GM19025 (cell line): Measurements from ENCODE around the gene COL8A2.

ENCODE experiments used
- ATAC-seq: cut with Tn5 transposase; IDR thresholded peaks from one replicate; pipeline ENCODE4 v1.9.1; 2021; ENCODE audit warnings: mild to moderate bottlenecking, low read depth, moderate library complexity; ENCODE audit not compliant: unreplicated experiment

The COL8A2 gene

DNA sequence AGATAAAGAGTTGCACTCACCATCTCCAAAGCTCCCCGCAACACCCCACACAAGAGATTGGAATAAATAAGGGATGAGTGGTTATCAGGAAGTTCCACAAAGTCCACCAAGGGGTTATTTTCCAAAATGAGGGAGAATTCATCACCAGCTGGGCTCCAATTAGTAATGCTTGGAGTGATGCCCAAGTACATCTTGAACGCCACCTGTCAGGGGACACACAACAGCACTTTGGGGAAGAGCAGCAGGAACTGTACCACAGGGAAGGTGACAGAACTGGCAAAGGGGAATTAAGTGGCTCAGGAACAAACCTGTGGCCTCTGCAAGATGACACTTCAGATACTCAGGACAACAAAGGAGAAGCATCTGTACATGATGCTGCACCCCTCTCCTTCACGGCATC lies 12.8 kb upstream of the COL8A2 start:
- no peak for ATAC-seq

DNA sequence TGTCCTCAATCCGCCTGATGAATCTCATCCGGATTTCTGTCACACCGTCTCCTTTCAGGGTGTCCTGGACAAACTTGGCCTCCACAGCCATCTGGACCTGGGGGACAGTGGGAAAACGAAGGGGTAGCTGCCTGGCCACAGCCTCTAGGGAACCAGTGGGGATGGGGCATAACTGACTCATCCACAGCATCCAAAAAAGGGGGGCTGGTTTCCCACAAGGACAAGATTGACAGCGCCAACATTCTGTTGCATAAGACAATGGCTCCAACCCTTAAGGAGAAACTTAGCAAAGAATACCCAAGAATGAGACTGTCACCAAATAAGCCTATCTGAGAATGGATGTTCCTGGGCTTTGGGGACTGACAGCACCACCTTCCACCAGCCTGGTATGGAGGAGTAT lies 12.2 kb upstream of the COL8A2 start:
- no peak for ATAC-seq

DNA sequence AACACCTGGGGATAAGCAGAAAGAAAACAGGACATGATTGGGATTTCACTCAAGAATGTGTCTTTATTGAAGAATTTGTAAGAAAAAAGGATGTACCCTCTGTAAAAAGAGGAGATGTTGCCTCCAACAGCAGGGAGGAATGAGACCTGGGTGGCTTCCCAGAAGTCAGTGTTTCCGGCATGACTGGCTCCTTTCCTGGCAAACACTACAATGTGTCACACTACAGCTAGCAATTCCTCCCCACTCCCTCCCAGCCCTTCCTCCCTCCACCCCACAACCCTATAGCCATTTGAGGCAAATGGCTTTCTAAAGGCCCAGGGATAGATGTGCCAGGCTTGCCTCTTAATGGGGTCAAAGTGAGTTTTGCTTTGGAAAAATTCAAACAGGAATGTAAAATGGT lies 11.5 kb upstream of the COL8A2 start:
- no peak for ATAC-seq

DNA sequence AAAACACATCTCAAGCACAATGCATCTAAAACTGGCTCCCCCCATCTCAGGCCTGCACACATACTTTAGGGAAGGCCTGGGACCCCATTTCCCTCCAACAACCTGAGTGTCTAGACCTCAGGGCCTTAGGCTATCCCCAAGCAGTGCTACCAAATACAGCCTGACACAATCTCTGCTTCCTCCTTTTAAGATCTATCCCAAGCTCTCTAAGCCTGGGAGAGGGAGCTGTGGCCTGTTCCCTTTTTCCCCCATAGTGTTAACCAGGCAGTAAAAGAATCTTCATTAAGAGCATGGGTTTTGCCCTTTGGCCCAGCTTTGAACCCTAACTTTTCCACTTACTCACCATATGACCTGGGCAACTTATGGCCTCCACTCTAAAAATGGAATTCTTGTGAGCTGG lies 10.8 kb upstream of the COL8A2 start:
- no peak for ATAC-seq

DNA sequence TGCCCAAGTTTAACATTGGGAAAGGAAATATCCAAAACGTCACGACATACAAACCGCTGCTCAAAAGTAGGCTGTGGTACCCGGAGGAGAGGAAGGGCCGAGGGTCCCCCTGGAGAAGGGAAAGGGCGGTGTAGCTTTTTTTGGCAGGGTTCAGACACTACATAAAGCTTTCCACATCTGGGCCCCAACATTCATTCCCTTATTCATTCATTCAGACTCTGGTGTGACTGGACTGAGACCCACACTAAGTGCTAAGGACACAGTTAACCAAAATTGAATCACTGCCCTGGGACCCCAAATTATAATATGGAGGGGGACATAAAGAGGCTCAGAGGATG lies 10.3 kb upstream of the COL8A2 start:
- ATAC-seq = no peak

DNA sequence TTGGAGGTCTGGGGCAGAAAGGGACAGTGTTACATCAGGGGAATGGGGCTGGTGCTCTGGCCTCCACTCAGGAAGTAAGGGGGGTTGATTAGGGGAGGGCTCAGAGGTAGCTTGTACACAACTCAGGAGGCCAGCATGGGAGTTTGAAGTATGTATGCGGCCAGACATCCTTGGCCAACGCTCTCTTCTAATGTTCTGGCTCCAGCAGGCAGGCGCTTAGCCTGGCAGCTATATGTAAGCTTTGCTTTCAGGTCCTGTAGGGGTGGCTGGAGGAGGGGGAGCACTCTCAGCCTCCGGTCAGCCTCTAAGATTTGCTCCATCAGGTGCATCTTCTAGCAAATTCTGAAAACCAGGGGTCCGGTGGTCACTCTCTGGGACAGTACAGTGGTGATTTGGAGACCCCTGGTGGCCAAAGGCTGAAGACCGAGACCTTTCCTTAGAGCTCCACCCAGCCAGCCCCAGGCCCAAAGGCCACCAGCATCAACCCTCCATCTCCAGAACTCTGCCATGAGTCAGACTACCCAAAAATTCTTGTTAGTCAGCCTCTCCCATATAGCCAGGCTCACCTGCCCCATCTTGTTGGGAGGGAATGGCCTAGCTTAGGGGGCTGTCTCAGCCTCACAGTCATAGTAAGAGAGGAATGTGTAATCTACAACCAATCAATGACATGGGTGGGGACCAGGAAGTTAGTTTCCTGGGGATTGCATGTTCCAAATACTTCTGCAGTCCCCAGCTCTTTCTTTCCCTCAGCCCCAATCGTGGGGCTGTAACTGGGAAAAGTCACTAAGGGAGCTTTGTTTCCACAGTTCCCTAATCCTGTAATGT lies 9.7 kb upstream of the COL8A2 start:
- no peak for ATAC-seq

DNA sequence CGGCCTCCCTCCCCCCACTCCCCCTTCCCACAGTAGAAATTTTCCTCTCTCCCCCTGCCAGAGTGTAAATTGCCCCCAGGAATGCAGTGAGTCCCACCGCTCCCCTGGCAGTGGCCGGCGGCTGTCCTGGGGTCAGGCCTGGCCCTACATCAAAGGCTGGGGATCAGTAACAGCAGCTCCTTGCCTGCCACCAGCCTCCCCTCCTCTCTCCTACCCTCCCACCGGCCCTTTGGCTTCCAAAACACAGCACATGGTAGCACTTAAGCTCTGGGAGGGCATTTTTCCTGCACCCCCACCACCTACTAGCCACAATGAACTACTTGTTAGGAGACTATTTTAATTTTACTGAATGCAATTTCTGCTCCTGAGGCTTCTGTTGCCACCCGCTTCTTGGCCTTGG lies 9.0 kb upstream of the COL8A2 start:
- ATAC-seq = no peak

DNA sequence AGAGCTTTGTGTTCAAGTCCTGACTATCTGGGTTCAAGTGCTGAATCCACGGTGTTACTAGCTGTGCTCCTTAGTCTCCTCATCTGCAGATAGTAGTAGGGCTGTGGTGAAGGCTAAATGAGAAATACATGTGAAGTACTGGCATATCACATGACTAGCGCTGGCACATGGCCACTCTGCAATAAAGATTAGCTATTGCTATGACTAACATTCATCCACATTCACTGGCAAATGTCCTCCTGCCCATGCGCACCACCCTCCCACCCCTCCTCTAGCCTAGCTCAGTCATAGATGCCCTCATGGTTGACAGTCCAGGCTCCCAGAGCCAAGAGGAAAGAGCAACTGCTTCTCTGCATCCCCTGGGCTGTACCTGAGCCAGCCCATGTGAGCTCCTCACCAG lies 8.5 kb upstream of the COL8A2 start:
- no peak for ATAC-seq

DNA sequence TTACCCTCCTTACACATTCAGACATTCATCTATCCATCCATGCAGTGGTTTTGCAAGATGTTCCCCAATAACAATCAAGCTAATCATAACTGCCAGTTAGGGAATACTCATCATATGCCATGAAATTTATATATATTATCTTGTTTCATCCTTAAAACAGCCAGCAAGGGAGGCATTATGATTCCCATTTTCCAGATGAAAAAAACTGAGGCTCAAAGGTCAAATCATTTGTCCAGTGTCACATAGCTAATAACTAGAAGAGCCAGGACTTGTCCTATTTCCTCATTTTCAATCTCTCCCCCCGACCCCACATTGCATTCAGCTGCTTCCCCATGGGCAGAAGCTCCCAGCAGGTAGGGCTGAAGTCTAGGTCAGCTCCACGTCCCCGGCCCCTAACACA lies 7.0 kb upstream of the COL8A2 start:
- ATAC-seq = no peak

DNA sequence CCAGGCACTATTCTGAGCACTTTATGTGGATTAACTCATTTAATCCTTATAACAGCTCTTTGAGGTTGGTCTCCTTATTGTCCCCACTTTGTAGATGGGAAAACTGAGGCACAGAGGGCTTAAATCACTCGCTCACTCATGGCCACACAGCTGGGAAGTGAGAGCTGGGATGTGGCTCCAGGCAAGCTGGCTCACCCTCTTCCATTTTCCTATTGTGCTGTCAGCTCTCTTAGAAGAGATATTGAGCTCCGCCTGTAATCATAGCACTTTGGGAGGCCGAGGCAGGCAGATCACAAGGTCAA lies 3.8 kb upstream of the COL8A2 start:
- ATAC-seq = no peak

DNA sequence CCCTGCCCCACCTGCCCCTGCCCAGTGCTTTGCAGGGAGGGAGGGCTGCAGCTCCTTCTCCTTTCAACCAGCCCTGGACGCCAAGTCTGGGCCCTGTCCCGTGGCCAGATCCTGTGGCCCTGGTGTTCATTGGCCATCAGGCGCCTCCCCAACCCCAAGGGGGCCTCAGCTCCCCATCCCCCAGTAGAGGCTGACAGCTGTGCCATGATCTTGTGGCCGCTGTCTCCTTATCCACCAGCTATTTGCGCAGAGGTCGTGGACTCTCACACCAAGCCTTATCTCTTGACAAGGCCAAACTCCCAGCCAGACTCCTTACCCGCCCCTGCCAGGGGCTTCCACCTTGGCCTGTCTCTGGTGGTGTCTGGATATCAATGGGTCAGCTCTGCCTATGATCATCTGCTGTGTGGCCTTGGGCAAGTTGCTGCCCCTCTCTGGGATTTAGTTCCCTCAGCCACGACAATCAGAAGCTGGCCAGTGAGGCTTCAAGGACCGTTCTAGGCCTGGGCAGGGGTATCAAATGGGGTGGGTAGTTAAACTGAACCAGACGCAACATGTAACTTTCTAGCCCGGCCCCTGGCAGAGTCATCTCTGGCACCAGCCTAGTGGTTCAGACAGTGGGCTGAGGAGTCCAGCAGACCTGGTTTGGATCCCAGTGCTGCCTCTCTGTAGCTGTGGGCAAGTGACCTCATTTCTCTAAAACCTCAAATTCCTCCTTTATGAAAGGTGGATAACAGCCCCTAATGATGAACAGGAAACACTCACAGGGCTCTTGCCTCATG lies 3.3 kb upstream of the COL8A2 start:
- no peak for ATAC-seq

DNA sequence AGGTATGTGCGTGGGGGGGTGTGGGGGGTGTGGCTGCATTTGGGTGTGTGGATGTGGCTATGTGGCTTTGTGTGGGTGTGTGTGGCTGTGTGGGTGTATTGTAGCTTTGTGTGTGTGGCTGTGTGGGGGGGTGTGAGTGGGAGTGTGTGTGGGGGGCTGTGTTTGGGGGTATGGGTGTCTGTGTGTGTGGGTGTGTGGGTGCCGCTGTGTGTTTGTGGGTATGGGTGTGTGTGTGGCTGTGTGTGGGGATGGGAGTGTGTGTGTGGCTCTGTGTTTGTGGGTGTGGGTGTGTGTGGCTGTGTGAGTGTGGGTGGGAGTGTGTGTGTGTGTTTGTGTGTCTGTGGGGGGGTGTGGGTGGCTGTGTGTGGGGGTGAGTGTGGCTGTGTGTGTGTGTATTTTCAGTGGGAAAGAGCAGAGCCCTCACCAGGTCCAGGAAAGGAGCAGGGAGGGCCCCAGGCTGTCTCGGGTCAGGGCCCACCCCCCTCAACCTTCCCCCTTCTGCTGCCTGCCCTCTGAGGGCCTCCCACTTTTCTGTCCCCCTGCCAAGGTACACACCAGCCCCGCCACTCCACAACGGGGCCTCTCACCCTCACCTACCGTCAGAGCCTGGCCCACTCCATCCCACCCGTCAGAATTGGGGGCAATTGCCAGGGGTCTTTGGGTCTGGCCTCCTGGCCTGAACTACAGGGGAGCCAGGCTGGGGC lies 1.9 kb upstream of the COL8A2 start:
- ATAC-seq = no peak

DNA sequence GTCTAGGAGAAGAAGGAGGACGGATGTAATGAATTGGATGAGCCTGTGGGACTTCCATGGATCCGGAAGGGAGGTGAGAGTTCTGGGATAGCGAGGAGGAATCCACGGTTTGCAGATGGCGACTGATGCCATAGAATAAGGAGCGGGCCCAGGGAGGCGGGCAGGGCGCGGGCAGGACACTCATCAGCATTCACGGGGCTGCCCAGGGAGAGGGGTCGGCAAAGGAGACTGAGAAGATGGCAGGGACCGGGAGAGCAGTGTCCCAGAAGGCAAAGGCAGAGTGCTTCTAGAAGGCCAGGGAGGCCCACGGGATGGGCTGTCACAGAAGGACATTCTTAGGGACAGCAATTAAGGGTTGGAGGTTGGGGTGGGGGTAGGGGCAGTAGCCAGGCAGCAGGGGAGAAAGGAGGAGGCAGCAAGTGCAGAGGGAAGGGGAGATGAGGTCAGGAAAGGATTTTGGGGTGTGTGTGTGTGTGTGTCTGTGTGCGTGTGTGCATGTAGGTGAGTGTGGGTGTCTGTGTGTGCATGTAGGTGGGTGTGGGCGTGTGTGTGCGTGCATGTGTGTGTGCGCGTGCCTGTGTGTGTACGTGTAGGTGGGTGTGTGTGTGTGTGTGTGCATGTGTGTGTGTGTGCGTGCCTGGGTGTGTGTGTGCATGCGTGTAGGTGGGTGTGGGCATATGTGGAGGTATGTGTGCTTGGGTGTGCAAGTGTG lies 1.1 kb upstream of the COL8A2 start:
- ATAC-seq = no peak

DNA sequence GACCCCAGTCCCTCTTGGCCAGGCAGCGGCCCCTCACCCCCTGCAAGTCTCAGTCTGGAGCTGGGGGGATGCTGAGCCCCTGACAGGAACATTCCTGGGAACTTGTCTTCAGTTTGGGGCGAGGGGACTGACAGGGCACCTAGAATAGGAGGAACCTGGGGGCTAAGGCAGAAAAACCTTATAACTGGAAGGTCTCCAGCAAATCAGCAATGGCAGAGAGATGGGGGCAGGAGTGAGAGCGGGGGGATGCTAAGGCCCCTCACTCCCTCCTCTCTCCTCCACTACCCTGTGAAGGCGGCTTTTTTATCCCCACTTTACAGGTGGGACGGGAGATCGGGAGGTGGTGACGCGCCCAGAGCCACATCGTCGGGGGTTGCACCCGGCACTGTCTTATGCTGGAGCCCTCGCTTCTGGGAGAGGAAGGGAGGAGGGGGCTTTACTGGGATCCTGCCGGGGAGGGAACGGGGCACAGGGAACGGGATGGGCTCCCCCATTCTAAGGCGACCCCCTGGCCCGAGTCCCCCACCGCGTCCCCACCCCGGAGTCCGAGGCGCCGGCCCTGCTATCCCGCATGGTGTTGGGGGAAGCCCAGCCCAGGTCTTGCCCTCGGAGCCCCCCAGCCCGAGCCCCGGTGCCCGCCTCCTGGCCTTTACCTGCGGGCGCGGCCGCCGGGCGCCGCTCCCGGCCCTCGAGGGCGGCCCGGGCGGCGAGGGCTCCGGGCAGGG lies 456 bp downstream of the COL8A2 start:
- no peak for ATAC-seq

DNA sequence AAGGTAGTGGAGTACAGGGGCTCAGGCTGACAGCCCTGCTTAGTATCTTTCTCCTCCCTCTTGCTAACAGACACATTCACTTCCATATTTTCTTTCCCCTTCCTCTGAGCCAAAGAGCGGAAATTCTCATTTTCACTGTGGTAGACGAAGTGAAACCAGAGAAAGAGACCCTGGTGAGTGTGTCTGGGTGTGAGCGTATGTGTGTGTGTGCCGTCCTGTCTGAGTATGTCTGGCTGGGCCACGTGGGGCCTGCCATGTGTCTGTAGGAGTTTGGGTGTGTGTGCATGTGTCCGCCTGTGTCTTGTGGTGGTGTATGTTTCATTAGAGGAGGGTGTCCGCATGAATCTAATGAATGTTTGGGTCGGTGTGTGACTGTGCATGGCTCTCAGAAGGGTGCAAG lies 1.7 kb downstream of the COL8A2 start:
- no peak for ATAC-seq

DNA sequence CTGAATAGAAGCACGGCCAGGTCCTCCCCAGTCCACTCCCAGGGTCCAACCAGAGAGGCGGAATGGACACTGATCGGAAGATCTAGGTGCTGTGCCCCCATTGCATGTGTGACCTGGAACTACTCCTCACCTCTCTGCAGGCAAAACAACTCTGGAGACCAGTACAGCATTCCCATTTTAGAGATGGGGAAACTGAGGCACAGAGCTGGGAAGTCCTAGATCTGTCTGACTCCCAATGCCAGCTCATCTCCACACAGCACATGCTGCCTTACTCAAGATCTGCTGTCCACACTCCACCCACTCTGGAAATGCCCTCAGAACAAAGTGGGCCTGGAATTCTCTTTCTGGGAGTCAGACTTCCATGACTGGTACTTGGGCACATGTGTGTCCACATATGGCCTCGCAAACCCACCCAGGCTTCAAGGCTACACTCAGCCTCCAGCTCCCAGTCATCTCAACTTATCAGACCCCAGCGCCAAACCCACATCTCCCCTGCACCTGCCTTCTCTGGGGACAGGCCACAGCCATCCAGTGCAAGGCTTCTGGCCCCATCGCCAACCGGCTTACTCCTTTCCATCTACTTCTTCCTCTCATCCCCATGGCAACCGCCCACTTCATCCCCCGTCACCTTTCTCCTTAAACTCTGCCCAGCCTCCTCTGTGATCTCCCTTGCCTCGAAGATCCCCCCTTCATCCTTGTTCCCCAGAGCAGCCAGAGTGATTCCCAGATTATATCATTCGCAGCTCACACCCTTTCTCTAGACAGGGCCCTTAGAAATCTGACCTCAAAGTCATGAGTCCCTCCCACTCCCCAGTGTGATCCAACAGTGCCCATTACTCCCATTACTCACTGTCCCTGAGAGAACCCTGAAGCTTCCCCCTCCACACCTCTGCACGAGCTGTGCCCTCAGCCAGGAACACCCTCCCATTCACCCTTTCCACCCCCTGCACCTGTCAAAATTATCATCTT lies 2.7 kb downstream of the COL8A2 start:
- ATAC-seq = no peak

DNA sequence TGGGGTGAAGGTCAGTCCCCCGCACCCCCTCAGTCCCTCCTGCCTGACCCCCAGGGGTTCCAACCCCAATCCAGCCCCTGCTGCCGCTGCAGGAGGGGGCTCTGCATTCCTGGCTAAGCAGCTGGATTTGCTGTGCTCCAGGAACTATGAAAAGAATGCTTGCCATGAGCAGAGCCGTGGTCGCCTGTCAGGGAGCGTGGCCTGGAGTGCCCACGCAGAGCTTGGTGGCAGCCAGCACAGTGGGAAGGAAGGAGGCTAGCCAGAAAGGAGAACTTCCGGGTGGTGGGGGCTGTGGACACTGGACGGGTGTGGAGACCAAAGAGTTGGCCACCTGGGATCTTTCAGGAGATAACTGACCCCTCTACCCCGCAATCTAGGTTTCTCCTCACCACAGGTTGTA lies 5.6 kb downstream of the COL8A2 start:
- no peak for ATAC-seq

DNA sequence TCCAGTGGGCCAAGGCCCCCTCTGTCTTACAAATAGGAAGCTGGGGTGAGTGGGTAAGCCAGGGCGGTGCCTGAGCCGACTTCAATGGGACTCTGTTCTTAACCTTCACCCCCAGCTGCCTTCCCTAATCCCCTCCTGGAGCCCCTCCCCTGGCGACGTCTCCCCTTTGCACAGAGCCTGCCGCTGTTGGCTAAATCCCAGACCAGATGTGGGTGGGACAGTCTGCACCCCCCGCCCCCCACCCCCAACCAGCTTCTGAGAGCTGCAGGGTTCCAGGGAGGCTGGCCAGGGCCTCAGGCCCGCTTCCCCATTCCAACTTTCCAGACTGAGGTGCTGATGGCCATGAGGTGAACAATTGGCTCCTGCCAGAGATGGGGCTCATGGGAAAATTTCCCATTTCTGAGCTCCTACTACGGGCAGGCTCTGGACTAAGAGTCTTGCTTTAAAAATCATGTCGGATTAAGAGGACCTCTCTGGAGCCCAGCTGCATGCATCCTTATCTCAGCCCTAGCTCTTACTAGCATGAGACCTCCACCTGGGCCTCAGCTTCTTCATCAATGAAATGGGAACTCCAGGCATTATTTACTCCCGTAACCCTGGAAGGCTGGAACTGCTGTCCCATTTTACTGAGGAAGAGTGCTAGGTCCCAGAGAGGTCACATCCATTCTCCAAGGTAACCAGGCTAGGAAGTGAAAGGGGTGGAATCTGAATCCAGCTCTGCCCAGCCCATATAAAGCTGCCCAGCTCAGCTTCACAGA lies 6.4 kb downstream of the COL8A2 start:
- no peak for ATAC-seq

DNA sequence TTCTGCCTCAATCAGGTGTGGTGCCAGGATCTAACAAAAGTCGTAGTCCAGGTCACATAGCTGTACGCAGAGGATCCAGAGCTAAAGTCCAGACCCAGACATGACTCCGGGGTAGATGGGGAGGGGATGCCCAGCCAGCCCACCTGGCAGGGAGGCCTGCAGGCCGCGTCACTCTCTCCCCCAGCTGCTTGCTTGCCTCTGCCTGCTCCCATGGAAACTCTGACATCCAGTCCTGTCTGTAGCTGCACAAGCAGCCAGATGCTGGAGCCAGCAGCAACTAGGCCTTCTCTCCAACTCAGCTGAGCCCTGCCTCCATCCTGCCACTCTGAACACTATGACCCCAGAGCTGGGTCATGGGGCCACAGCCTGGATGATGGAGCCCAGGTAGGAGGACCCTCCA lies 8.1 kb downstream of the COL8A2 start:
- ATAC-seq = no peak
